PC-3 (cell line): ENCODE results near the gene PLD4.

Source experiments
- CTCF ChIP-seq: fragments of 300-600 bp; sonication (generic); conservative IDR thresholded peaks from 2 replicates; pipeline ENCODE4 v1.5.1; 2017; ENCODE audit warnings: antibody characterized with exemption, low read depth, mild to moderate bottlenecking, low read length
- EZH2 ChIP-seq: fragments of 300-600 bp; sonication (generic); IDR thresholded peaks from one replicate; pipeline ENCODE4 v1.6.1; 2017; ENCODE audit warnings: antibody characterized with exemption, mild to moderate bottlenecking, low read length; ENCODE audit not compliant: unreplicated experiment
- EZH2phosphoT487 ChIP-seq: fragments of 300-600 bp; sonication (generic); IDR thresholded peaks from 2 replicates; pipeline ENCODE4 v1.6.1; 2018; ENCODE audit warnings: mild to moderate bottlenecking, antibody characterized with exemption, low read length, borderline replicate concordance

GRCh38 chr14:104956290-104956890, 31.7 kb downstream of the PLD4 start:
- TF ChIP-seq CTCF (no peak), EZH2 (no peak), EZH2phosphoT487 (no peak)
